Measurements from ENCODE around the gene RBBP4. TPM values are rescaled to one million over a fixed set of nuclear protein-coding genes. Genes with fewer than 3 reads are reported as not detected.

The RBBP4 gene
- 177 TPM for total RNA-seq
- 49.5 TPM for polyA plus RNA-seq (ENCODE audit: insufficient read depth, low read depth, low replicate concordance)
- long read RNA-seq, donor 1, full-length matches to known transcripts, result 60 of 80 reads
- long read RNA-seq, donor 1, partial matches to known transcripts, result 20 of 80 reads
- long read RNA-seq, donor 1, other reads (novel, unspliced or antisense), result 0 of 80 reads
- long read RNA-seq, donor 2, full-length matches to known transcripts, result 58 of 58 reads
- long read RNA-seq, donor 2, partial matches to known transcripts, result 0 of 58 reads
- long read RNA-seq, donor 2, other reads (novel, unspliced or antisense), result 0 of 58 reads
- long read RNA-seq, donor 3, full-length matches to known transcripts, result 57 of 63 reads
- long read RNA-seq, donor 3, partial matches to known transcripts, result 6 of 63 reads
- long read RNA-seq, donor 3, other reads (novel, unspliced or antisense), result 0 of 63 reads
- long read RNA-seq, donor 4, full-length matches to known transcripts, result 48 of 53 reads
- long read RNA-seq, donor 4, partial matches to known transcripts, result 0 of 53 reads
- long read RNA-seq, donor 4, other reads (novel, unspliced or antisense), result 5 of 53 reads
- long read RNA-seq, donor 5, full-length matches to known transcripts, result 5 of 5 reads
- long read RNA-seq, donor 5, partial matches to known transcripts, result 0 of 5 reads
- long read RNA-seq, donor 5, other reads (novel, unspliced or antisense), result 0 of 5 reads
- long read RNA-seq, donor 6, full-length matches to known transcripts, result 76 of 218 reads
- long read RNA-seq, donor 6, partial matches to known transcripts, result 142 of 218 reads
- long read RNA-seq, donor 6, other reads (novel, unspliced or antisense), result 0 of 218 reads
- long read RNA-seq, donor 7, full-length matches to known transcripts, result 109 of 129 reads
- long read RNA-seq, donor 7, partial matches to known transcripts, result 2 of 129 reads
- long read RNA-seq, donor 7, other reads (novel, unspliced or antisense), result 18 of 129 reads
- long read RNA-seq, donor 8, full-length matches to known transcripts, result 76 of 195 reads
- long read RNA-seq, donor 8, partial matches to known transcripts, result 119 of 195 reads
- long read RNA-seq, donor 8, other reads (novel, unspliced or antisense), result 0 of 195 reads
- long read RNA-seq, donor 9, full-length matches to known transcripts, result 44 of 49 reads
- long read RNA-seq, donor 9, partial matches to known transcripts, result 5 of 49 reads
- long read RNA-seq, donor 9, other reads (novel, unspliced or antisense), result 0 of 49 reads
- long read RNA-seq, donor 10, full-length matches to known transcripts, result 43 of 43 reads
- long read RNA-seq, donor 10, partial matches to known transcripts, result 0 of 43 reads
- long read RNA-seq, donor 10, other reads (novel, unspliced or antisense), result 0 of 43 reads

GRCh38 chr1:32650752-32651460 is at the start of gene RBBP4:
TSS of gene RBBP4 (plus strand) at chr1:32651208. CDS start at chr1:32651307, 99 bp downstream.
- FAIRE-seq (no peak), DNase-seq (peak; percentile 99)
- Histone ChIP-seq H3K27ac (ENCODE audit: low read depth in 2 of 2, low read length in 2 of 2) (peak within 1 kb of the TSS; percentile 99 to 100), H3K4me1 (ENCODE audit: control insufficient read depth in 2 of 3, insufficient read depth in 2 of 3, low read depth in 1 of 3, low read length in 3 of 3) (peaks cover 0 to 6% (median 2%) of the 10 kb centered on the region in 3 donors), H3K36me3 (ENCODE audit: control insufficient read depth in 2 of 3, insufficient read depth in 3 of 3, low read length in 3 of 3) (peaks cover 0 to 16% (median 4%) of the 10 kb centered on the region in 3 donors), H3K4me3 (ENCODE audit: low read length in 3 of 3) (peak within 1 kb of the TSS; percentile 96 to 100 (median 99)), H3K27me3 (ENCODE audit: control insufficient read depth, insufficient read depth, low read length) (no peaks in the 10 kb centered on the region), H3K9ac (ENCODE audit: low read length in 3 of 3) (peak within 1 kb of the TSS; percentile 87 to 100 (median 100)), H3K9me3 (ENCODE audit: control insufficient read depth in 2 of 3, insufficient read depth in 1 of 3, low read length in 3 of 3) (no peaks in the 10 kb centered on the region)
- TF ChIP-seq CTCF (IDR thresholded peaks at IDR 0.05; ENCODE audit: borderline replicate concordance, extremely low read depth, insufficient read depth), result no peak
- intact Hi-C loops (cut with DNase I), result no loop called here

GRCh38 chr1:32605711-32606424 is 45.1 kb upstream of the RBBP4 start:
- H3K27ac ChIP-seq (ENCODE audit: low read depth in 2 of 2, low read length in 2 of 2), result no peak overlapping the region
- TF ChIP-seq CTCF (IDR thresholded peaks at IDR 0.05; ENCODE audit: borderline replicate concordance, extremely low read depth, insufficient read depth), result no peak
- no peaks in the 10 kb centered on the region for H3K4me1 ChIP-seq (ENCODE audit: control insufficient read depth in 2 of 3, insufficient read depth in 2 of 3, low read depth in 1 of 3, low read length in 3 of 3)
- H3K36me3 ChIP-seq (ENCODE audit: control insufficient read depth in 2 of 3, insufficient read depth in 3 of 3, low read length in 3 of 3), result no peaks in the 10 kb centered on the region
- DNase-seq, result no peak
- H3K9ac ChIP-seq (ENCODE audit: low read length in 3 of 3), result no peak overlapping the region
- H3K27me3 ChIP-seq (ENCODE audit: control insufficient read depth, insufficient read depth, low read length), result no peaks in the 10 kb centered on the region
- no peak for FAIRE-seq
- no peaks in the 10 kb centered on the region for H3K9me3 ChIP-seq (ENCODE audit: control insufficient read depth in 2 of 3, insufficient read depth in 1 of 3, low read length in 3 of 3)
- no peak overlapping the region for H3K4me3 ChIP-seq (ENCODE audit: low read length in 3 of 3)
- intact Hi-C loops (cut with DNase I), result no loop called here

Data from kidney (tissue), 22 donors.